GM21360 (cell line): ENCODE results near the gene GBP7.
"Not testable (repeated sequence)": the region's sequence is repeated elsewhere in the genome, so short reads cannot be mapped to it uniquely, and the experiment has no call there.

ENCODE experiments used
- ATAC-seq: cut with Tn5 transposase; IDR thresholded peaks from one replicate; pipeline ENCODE4 v1.9.1; 2021; ENCODE audit warnings: mild to moderate bottlenecking, moderate library complexity; ENCODE audit not compliant: unreplicated experiment

GBP7 gene

DNA sequence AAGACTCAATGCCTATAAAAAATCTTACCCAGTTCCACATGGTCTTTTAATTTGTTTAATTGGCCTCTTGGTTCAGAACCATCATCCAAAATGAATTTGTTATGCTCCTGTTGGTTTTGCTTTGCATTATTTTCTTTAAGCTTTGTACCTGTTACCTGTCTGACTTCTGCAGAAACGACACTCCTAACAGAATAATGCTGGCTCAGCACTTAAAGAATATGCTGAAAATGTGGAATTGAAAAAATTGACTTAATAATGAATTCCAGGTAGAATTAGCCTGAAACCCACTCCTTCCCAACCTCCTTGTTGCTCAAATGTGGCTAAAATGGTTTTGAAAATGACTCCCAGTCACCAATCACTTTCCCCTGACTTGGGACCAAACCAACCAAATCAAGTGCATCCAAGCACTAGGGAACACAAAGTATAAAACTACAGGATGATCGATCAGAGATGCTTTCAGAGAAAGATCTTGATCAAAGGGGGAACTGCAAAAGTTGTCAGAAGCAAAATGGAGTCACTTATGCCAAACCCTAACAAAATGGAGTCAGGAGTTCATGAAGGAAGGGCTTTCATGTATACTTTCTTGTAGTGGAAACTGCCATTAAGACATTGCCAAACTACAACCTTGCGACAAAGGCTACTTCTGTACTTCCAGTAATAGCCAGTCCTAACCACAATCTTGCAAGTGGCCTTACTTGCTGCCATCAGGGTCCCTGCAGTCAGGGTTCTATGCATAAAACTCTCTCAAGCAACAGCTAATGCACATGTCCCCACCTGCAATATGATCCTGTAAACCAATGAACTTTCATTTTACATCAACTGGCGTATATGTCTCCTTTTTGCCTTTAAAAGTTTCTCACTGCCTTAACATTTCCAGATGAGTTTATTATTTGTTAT, 5.4 kb downstream of the GBP7 start:
- no peak for ATAC-seq

- no peak for ATAC-seq
These were observed 6.6 kb downstream of the GBP7 start for GRCh38 chr1:89169166-89169565.

DNA sequence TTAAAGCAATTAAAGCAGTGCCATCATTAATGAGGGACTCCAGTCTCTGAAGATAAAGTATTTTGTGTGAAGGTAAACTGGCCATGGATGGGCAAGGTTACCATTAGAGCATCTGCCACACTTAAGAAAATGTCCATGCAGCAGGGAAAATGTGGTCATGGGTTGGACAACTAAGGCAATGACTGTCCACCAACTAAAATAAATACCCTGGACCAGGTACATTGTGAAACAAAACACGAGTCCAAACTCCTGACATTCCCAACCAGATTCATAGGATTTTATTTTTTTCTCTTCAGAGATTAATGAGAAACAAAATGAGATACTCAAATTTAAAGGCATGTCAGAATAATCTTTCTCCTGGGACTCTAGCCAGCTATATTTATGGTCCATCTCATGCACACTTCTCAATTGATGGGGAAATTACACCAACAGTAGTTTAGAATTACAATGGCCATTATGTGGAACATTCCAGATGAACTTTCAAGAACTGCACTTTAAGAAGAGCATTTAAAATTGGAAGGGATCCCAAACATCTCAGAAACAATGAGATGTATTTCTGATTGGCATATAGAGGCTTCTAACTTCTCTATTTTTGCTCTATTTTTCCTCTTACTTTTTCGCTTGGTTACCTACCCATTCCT, 8.1 kb downstream of the GBP7 start:
- no peak for ATAC-seq

DNA sequence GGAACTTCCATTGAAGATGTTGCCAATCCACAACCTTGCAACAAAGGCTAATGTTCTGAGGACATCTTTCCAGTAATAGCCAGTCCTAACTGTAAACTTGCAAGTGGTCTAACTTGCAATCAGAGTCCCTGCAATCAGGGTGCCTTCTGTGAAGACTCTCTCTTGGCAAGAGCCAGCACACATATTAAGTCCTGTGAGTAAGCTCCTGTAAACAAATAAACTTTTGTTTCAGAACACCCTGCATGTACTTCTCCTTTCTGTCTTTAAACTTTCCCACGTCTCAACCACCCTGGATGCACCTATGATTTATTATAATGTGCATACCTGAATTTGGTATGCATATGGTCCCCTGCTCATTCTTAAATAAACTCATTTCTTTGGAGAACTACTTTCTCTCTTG, 9.1 kb downstream of the GBP7 start:
- ATAC-seq = no peak

DNA sequence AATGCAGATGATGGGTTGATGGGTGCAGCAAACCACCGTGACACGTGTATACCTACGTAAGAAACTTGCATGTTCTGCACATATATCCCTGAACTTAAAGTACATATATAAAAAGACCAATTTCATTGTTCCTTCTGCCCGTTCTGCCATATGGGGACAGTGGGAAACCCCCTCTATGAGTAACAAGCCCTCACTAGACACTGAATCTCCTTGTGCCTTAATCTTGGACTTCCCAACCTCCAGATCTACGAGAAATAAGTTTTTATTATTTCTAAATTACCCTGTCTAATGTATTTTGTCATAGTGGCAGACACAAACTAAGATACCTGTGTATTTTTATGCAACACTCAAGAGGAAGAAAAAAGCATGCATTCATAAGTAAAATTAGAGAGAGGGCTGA, 10.0 kb downstream of the GBP7 start:
- ATAC-seq = no peak

DNA sequence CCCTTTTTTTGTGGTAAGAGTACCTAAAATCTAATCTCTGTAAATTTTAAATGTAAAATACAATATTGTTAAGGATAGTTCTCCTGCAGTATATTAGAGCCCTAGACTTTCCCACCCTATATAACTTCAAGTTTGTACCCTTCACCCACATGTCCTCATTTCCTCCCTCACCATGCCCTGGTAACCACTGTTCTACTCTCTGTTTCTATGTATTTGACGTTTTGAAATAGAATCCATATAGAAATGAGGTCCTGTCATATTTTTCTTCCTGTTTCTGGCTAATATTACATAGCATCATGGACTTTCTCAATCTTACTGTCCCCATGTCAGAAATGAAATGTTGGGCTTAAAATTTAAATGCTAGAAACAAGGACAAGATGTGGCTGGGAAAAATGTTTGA, 24.8 kb downstream of the GBP7 start:
- ATAC-seq = no peak

- ATAC-seq = no peak
These were observed 25.8 kb downstream of the GBP7 start for GRCh38 chr1:89149976-89150375.

GRCh38 chr1:89149229-89149628, 26.6 kb downstream of the GBP7 start:
- no peak for ATAC-seq

DNA sequence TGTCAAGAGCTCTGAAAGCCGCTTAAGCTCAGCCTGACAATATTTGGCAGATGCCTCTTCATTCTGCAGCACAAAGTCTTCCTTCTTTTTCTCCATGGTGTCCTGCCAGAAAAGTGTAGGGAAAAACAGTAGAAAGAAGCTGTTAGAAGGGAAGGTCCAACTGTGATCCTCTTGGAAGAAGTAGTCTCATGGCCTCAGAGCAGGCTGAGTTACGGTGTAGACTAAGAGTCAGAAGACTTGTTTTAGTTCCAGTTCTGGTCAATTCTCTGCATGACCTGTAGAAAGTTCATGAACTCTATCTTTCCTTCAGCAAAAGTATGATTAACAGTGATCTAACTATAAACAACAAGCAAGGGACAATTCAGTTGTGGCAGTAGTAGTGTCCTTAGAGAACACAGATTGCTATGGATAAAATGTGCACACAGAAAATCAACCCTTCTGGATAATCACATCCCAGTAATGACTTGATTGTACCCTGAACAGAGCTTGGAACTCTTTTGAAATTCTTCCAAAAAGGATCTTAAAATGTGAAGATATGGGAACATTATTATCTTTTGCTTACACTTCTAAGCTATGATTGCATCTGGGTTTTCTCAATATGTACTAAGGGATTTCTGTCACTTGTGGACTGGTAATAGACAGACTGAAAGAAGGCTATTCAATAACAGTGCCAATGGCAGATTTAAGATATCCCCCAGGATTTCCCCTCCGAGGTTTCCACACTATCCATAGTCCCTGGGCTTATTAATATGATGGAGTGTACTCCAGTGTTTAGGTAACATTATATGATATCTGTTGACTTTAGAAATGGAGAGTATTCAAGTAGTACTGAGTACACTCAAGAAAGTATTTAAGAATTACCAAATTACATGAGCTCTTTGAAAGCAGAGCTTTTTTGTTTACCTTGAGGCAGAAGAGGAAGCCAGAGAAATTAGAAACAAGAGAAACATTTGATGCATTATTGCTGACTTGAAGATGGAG, 27.8 kb downstream of the GBP7 start:
- ATAC-seq = no peak

DNA sequence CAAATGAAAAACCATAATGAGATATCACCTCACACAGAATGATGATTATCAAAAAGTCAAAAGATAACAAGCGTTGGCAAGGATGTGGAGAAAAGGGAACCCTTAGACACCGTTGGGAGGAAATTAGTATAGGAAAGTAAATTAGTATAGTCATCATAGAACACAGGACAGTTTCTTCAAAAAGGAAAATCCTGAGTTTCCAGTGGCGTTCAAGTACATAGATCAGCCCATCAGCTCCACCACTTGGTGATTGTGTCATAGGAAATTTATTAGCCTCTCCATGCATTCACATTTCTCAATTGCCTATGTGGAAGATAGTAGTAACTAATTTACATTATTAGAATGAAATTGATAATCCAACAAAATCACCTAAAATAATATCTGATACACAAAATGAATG, 29.1 kb downstream of the GBP7 start:
- no peak for ATAC-seq

DNA sequence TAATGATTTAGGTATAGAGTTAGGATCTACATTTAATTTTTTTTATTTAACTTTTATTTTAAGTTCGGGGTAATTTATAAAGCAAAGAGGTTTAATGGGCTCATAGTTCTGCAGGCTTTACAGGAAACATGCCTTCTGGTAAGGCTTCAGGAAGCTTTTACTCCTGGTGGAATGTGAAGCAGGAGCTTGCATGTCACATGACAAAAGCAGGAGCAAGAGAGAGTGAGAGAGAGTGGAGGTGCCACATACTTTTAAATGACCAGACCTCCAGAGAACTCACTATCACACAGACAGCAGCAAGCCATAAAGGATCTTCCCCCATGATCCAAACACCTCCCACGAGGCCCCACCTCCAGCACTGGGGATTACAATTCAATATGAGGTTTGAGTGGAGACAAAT, 32.3 kb downstream of the GBP7 start:
- ATAC-seq = no peak

- ATAC-seq = no peak
These were observed 33.6 kb downstream of the GBP7 start for GRCh38 chr1:89142160-89142559.

DNA sequence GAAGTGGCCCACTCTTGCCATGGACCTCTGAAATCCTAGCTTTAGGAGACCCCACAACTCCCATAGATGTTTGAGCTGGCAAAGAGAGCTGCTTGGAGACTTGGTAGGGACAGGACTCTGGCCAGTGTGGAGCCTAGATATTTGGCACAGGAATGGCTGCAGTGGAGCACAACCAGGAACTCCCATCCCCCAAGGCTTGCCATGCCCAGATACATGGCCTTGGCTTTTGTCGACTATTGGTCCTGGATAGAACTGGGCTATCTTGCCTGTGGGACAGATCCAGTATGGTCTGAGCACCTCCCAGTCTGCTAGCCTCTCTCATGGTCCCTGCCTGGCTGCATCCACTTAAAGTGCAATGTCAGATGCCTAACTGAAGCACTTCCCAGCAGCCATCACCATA, 42.1 kb downstream of the GBP7 start:
- no peak for ATAC-seq

DNA sequence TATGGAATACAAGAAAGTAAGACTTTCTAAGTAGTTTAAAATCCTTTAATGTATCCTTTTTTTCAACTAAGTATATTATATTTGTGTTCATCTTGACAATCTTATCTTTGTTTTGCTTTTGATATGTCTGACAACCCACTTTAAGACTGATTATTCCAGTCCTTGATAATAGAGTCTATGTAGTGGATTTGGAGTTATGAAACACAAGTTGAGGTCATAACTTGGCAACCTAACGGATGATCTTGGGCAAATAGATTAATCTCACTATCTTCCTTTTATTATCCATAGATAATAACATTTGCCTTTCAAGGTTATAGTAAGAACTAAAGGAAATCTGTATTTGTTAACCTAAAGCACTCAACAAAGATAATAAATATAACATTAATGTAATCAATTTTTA, 45.1 kb downstream of the GBP7 start:
- no peak for ATAC-seq

DNA sequence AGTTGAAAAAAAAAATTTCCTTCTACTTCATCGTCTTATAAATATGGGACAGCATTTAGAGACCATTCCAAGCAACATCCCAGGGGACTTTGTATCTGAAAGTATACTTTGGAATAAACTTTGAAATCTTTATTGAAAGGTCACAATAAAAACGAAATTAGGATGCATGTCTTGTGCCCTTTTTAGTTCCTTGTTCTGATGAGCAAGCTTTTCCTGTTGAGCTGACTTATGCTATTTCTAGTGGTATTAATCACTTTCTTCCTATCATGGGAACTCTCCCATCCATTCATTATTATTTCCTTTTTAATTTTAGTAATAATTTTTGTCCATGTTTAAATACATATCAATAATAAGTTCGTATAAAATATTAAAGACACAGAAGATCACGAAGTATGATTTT, 45.9 kb downstream of the GBP7 start:
- ATAC-seq = no peak

DNA sequence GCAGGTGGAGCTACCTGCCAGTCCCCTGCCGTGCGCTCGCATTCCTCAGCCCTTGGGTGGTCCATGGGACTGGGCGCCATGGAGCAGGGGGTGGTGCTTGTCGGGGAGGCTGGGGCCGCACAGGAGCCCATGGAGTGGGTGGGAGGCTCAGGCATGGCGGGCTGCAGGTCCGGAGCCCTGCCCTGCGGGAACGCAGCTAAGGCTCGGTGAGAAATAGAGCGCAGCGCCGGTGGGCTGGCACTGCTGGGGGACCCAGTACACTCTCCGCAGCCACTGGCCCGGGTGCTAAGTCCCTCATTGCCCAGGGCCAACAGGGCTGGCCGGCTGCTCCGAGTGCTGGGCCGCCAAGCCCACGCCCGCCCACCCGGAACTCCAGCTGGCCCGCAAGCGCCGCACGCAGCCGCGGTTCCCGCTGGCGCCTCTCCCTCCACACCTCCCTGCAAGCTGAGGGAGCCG, 47.8 kb downstream of the GBP7 start:
- ATAC-seq = not testable (repeated sequence)

GRCh38 chr1:89126602-89127565, 48.9 kb downstream of the GBP7 start:
- not testable (repeated sequence) for ATAC-seq

DNA sequence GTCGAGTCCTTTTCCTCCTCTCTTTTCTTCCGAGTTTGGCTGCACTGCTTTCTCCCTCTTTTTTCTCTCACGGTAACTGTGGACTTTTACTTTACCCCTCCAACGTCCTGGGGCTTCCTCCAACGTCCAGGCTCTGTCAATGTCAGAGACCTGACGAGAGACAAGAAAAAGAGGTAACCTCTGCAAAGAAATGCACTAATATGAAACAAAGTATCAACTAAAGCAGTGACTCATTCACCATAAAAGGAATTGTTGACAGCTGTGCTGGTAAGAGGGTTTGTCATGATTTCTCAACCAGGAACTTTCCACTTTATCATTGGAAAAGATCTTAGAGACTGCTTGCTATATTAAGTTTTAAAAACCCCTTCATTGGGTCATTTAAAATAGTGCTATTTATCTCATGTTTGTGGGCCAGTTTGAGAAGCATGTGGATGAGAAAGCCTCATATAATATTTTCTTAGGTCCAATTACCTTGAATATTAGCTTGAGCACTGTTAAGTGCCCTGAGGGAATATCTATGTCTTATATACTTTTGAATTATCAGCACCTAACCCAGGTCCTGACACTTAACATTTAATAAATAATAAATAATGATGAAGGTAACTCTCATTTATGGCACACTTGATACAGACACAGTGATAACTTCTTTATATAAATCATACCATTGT, 49.8 kb downstream of the GBP7 start, which contains the start of gene GBP2:
Gene GBP2 (minus strand): TSS at position 202 of the 668 bp plus-strand sequence. CDS start 4,148 bp downstream, outside the sequence.
- peak; percentile 65 for ATAC-seq

DNA sequence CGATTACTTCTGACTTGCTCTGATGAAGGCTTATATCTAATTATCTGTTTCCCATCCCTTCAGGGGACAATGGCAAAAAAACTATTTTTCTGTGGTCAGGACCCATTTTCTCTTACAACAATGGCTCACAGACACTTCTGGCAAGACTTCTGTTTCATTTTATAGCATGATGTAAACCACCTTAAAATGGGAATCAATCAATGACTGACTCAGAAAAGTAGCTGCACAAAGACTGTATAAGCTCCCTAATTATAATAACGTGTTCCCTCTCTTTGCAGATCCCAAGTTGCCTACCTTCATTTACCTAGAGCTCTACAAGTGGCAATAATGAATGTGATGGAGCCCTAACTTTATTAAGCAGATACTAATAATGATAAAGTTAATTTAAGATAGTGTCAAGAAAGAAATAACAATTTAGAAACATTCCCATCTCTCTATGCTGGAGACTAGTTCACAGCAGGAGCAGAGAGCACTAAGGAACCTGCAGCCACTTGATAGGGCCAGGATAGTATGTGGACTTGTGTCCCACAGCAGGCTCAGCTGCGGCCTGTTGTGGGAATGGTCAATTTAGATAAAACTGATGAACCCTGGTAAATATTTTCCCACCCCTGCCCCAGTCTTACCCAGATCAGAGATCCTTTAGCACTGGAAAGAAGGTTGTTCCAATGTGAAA, 50.4 kb downstream of the GBP7 start:
- ATAC-seq = peak; percentile 30
